ENCODE data around the gene SLC12A1. TPM values are rescaled to one million over a fixed set of nuclear protein-coding genes. Genes with fewer than 3 reads are reported as not detected.

The SLC12A1 gene
- polyA plus RNA-seq, 3 donors = not detected

GRCh38 chr15:48176112-48176511, 30.0 kb upstream of the SLC12A1 start:
- Histone ChIP-seq H3K4me2 (replicated peaks; ENCODE audit: extremely low read depth, low read length, poor library complexity, severe bottlenecking) (no peak overlapping the region), H3K27me3 (ENCODE audit: control insufficient read depth in 2 of 2, insufficient read depth in 2 of 2, low read length in 2 of 2) (peaks cover 26% of the 10 kb centered on the region in 2 donors), H3K9me3 (replicated peaks in 1 of 2; ENCODE audit: control insufficient read depth in 1 of 2, insufficient read depth in 1 of 2, low read length in 2 of 2) (peaks cover 0 to 6% of the 10 kb centered on the region in 2 donors), H3K27ac (ENCODE audit: low read depth in 1 of 2, low read length in 2 of 2) (no peak overlapping the region), H3K4me1 (ENCODE audit: control insufficient read depth in 1 of 2, insufficient read depth in 2 of 2, low read length in 2 of 2) (peaks cover 4 to 13% of the 10 kb centered on the region in 2 donors), H3K4me3 (replicated peaks in 1 of 3; ENCODE audit: low read depth in 2 of 3, low read length in 3 of 3) (no peak overlapping the region), H3K36me3 (replicated peaks in 1 of 2; ENCODE audit: control insufficient read depth in 1 of 2, insufficient read depth in 2 of 2, low read length in 2 of 2) (no peaks in the 10 kb centered on the region), H3K79me2 (ENCODE audit: insufficient read depth, low read length) (no peaks in the 10 kb centered on the region), H3K9ac (ENCODE audit: insufficient read depth, low read length, poor library complexity, severe bottlenecking) (no peak overlapping the region), H2AFZ (ENCODE audit: insufficient read depth, low read depth, low read length, poor library complexity, severe bottlenecking) (no peak overlapping the region), H4K20me1 (ENCODE audit: insufficient read depth, low read length) (no peaks in the 10 kb centered on the region)
- peaks cover 23 to 33% (median 25%) of the 10 kb centered on the region in 3 donors for H3K27me3 Mint-ChIP-seq (ENCODE audit: low read depth in 3 of 3)
- intact Hi-C loops (cut with micrococcal nuclease) = no loop called here
- H3K9me3 Mint-ChIP-seq = peaks cover 0 to 10% (median 5%) of the 10 kb centered on the region in 7 donors
- TF ChIP-seq CTCF (IDR thresholded peaks at IDR 0.05) = no peak
- H3K4me3 Mint-ChIP-seq = no peak overlapping the region
- peaks cover 0 to 3% of the 10 kb centered on the region in 2 donors for H3K36me3 Mint-ChIP-seq
- no peak overlapping the region for H3K27ac Mint-ChIP-seq
- WGBS (ENCODE audit: insufficient coverage) = no CpG with 5 or more reads among the region's 4 CpGs
- peaks cover 7% of the 10 kb centered on the region for H3K4me1 Mint-ChIP-seq
- no peak for DNase-seq

GRCh38 chr15:48176957-48177356, 29.1 kb upstream of the SLC12A1 start:
- Mint-ChIP-seq H3K4me3 (no peak overlapping the region), H3K27ac (peak overlapping the region in 1 of 7 donors; percentile 5), H3K9me3 (peaks cover under 1 to 9% (median 5%) of the 10 kb centered on the region in 7 donors), H3K27me3 (ENCODE audit: low read depth in 3 of 3) (peaks cover 23 to 33% (median 25%) of the 10 kb centered on the region in 3 donors), H3K4me1 (peaks cover 7% of the 10 kb centered on the region), H3K36me3 (peaks cover 0 to 3% of the 10 kb centered on the region in 2 donors)
- Histone ChIP-seq H2AFZ (ENCODE audit: insufficient read depth, low read depth, low read length, poor library complexity, severe bottlenecking) (peak overlapping the region; percentile 76), H3K9ac (ENCODE audit: insufficient read depth, low read length, poor library complexity, severe bottlenecking) (no peak overlapping the region), H3K27ac (ENCODE audit: low read depth in 1 of 2, low read length in 2 of 2) (no peak overlapping the region), H3K4me3 (replicated peaks in 1 of 3; ENCODE audit: low read depth in 2 of 3, low read length in 3 of 3) (peak overlapping the region in 1 of 3 experiments; percentile 71), H4K20me1 (ENCODE audit: insufficient read depth, low read length) (no peaks in the 10 kb centered on the region), H3K36me3 (replicated peaks in 1 of 2; ENCODE audit: control insufficient read depth in 1 of 2, insufficient read depth in 2 of 2, low read length in 2 of 2) (no peaks in the 10 kb centered on the region), H3K9me3 (replicated peaks in 1 of 2; ENCODE audit: control insufficient read depth in 1 of 2, insufficient read depth in 1 of 2, low read length in 2 of 2) (peaks cover 0 to 6% of the 10 kb centered on the region in 2 donors), H3K27me3 (ENCODE audit: control insufficient read depth in 2 of 2, insufficient read depth in 2 of 2, low read length in 2 of 2) (peaks cover 26% of the 10 kb centered on the region in 2 donors), H3K79me2 (ENCODE audit: insufficient read depth, low read length) (no peaks in the 10 kb centered on the region), H3K4me1 (ENCODE audit: control insufficient read depth in 1 of 2, insufficient read depth in 2 of 2, low read length in 2 of 2) (peaks cover 4 to 13% of the 10 kb centered on the region in 2 donors), H3K4me2 (replicated peaks; ENCODE audit: extremely low read depth, low read length, poor library complexity, severe bottlenecking) (no peak overlapping the region)
- no peak for DNase-seq
- intact Hi-C loops (cut with micrococcal nuclease) = no loop called here
- no CpG with 5 or more reads among the region's 2 CpGs for WGBS (ENCODE audit: insufficient coverage)
- TF ChIP-seq CTCF (IDR thresholded peaks at IDR 0.05) = no peak

Data from CD14-positive monocyte (primary cell).